K562 (cell line): Measurements from ENCODE around the gene ZNF195. TPM values are rescaled to one million over a fixed set of nuclear protein-coding genes. Genes with fewer than 3 reads are reported as not detected.

ENCODE experiments used
- ELF4 ChIP-seq: fragments of 450-650 bp; formaldehyde crosslinking; IDR thresholded peaks from 2 replicates; pipeline ENCODE4 v1.4.0; 2022; ENCODE audit warnings: missing genetic modification characterization
- HDAC8 ChIP-seq: fragments of 450-650 bp; IDR thresholded peaks from 2 replicates; pipeline ENCODE4 v1.6.1; 2016; ENCODE audit warnings: mild to moderate bottlenecking, missing genetic modification characterization, moderate library complexity, missing compliant biosample characterization
- HNRNPH1 ChIP-seq: fragments of 200-400 bp; formaldehyde crosslinking; optimal IDR thresholded peaks from 2 replicates; pipeline ENCODE3; 2017; ENCODE audit warnings: low read depth, mild to moderate bottlenecking, low read length, moderate library complexity
- IFI16 ChIP-seq: fragments of 250-450 bp; sonication (Bioruptor Pico); IDR thresholded peaks from 2 replicates; pipeline ENCODE4 v2.1.2; 2022; ENCODE audit warnings: mild to moderate bottlenecking, inconsistent platforms
- LARP7 ChIP-seq: fragments of 450-650 bp; IDR thresholded peaks from 2 replicates; pipeline ENCODE4 v1.6.1; 2016
- NCOR1 ChIP-seq: fragments of 450-650 bp; IDR thresholded peaks from 2 replicates; pipeline ENCODE4 v1.6.1; 2016; ENCODE audit warnings: mild to moderate bottlenecking, moderate library complexity
- NR2C2 ChIP-seq, 2 experiments: fragments of 200-800 bp in 1 of 2; sonication (Bioruptor generic) in 1 of 2; sonication (generic) in 1 of 2; formaldehyde crosslinking in 1 of 2; IDR thresholded peaks; 2 replicates each; pipeline versions ENCODE4 v1.6.1 to v1.8.0; 2016 to 2022; ENCODE audit warnings: mild to moderate bottlenecking in 1 of 2, missing compliant biosample characterization in 1 of 2, missing genetic modification characterization in 1 of 2, missing genetic modification reagents in 1 of 2
- NR4A1 ChIP-seq, 2 experiments: fragments of 250-450 bp in 1 of 2; fragments of 450-650 bp in 1 of 2; sonication (Bioruptor Pico) in 1 of 2; IDR thresholded peaks; 2 replicates each; pipeline versions ENCODE4 v1.4.0 to v1.6.1; 2016 to 2020; ENCODE audit warnings: mild to moderate bottlenecking in 2 of 2, missing compliant biosample characterization in 1 of 2, missing genetic modification characterization in 1 of 2, moderate library complexity in 1 of 2
- PML ChIP-seq: IDR thresholded peaks from 2 replicates; pipeline ENCODE4 v1.6.1; 2012; ENCODE audit warnings: low read length, inconsistent platforms
- PTBP1 ChIP-seq: fragments of 200-400 bp; formaldehyde crosslinking; IDR thresholded peaks from 2 replicates; pipeline ENCODE4 v1.6.1; 2017; ENCODE audit warnings: low read depth, low read length
- ZBTB7A ChIP-seq: IDR thresholded peaks from 2 replicates; pipeline ENCODE4 v1.6.1; 2011; ENCODE audit warnings: low read depth, mild to moderate bottlenecking, low read length, moderate library complexity, borderline replicate concordance; ENCODE audit not compliant: control insufficient read depth
- ZNF212 ChIP-seq: fragments of 450-650 bp; formaldehyde crosslinking; IDR thresholded peaks from 2 replicates; pipeline ENCODE4 v1.4.0; 2020; ENCODE audit warnings: mild to moderate bottlenecking
- ZNF57 ChIP-seq: fragments of 450-650 bp; formaldehyde crosslinking; IDR thresholded peaks from 2 replicates; pipeline ENCODE4 v1.4.0; 2020; ENCODE audit warnings: mild to moderate bottlenecking, moderate library complexity
- ZNF609 ChIP-seq: sonication (generic); formaldehyde crosslinking; IDR thresholded peaks from 2 replicates; pipeline ENCODE4 v1.8.1; 2023; ENCODE audit warnings: missing genetic modification reagents, mild to moderate bottlenecking, borderline replicate concordance
- ZNF76 ChIP-seq: fragments of 250-450 bp; sonication (Bioruptor Pico); IDR thresholded peaks from 2 replicates; pipeline ENCODE4 v1.4.0; 2020; ENCODE audit warnings: mild to moderate bottlenecking, moderate library complexity, borderline replicate concordance
- polyA plus RNA-seq, 8 experiments: library from polyadenylated mRNA; depleted of rRNA in 4 of 8; stranded (reverse) in 5 of 8; unstranded in 3 of 8; fragments of >200 nt; fragmentation: Nextera tagmentation in 2 of 8; fragmentation: Illumina TruSeq in 1 of 8; extraction: Ambion mirVana in 2 of 8; extraction: Trizol in 1 of 8; gene quantifications; 2 replicates each; pipeline versions ENCODE4 v1.2.1 to v1.2.3, GENCODE V29; 2011 to 2014; ENCODE audit warnings: inconsistent platforms in 1 of 8, missing spikeins in 1 of 8
- total RNA-seq, 7 experiments: library from RNA; depleted of rRNA in 6 of 7; stranded (reverse); fragments of >200 nt in 6 of 7; fragmentation: Illumina TruSeq in 2 of 7; extraction: Trizol in 2 of 7; gene quantifications; 2 replicates each; pipeline versions ENCODE4 v1.2.1 to v1.2.3, GENCODE V29; 2011 to 2021; ENCODE audit warnings: low replicate concordance in 1 of 7
- TF ChIP-seq, protein P1 (sequence below), 2 experiments: IDR thresholded peaks; 2 replicates each; pipeline ENCODE4 v1.6.1; 2011; ENCODE audit warnings: borderline replicate concordance in 1 of 2, control low read depth in 1 of 2, low read depth in 1 of 2, low read length in 1 of 2, mild to moderate bottlenecking in 1 of 2, mixed read lengths in 1 of 2, moderate library complexity in 1 of 2; ENCODE audit not compliant: insufficient read depth in 1 of 2, insufficient read length in 1 of 2, poor library complexity in 1 of 2, severe bottlenecking in 1 of 2; ENCODE audit errors: extremely low read depth in 1 of 2
- TF ChIP-seq, protein P2 (sequence below): fragments of 450-650 bp; IDR thresholded peaks from 2 replicates; pipeline ENCODE4 v1.6.1; 2016; ENCODE audit warnings: antibody characterized with exemption

ZNF195 gene
- total and polyA plus RNA-seq, 9 of the 15 experiments (the other 6 are each of a cell fraction or from before 2014, with no cell fraction given), result 42.1 to 75.5 (median 60.4) TPM

GRCh38 chr11:3378426-3379423 lies at the start of gene ZNF195 (continued):
- no peak for TF ChIP-seq ZNF609 (CRISPR knock-in tag)
- TF ChIP-seq PTBP1, result no peak
- TF ChIP-seq, protein P1, sequence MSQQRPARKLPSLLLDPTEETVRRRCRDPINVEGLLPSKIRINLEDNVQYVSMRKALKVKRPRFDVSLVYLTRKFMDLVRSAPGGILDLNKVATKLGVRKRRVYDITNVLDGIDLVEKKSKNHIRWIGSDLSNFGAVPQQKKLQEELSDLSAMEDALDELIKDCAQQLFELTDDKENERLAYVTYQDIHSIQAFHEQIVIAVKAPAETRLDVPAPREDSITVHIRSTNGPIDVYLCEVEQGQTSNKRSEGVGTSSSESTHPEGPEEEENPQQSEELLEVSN (IDR thresholded peaks at IDR 0.05; ENCODE audit: borderline replicate concordance in 1 of 2, extremely low read depth in 1 of 2, insufficient read depth in 1 of 2, insufficient read length in 1 of 2, low read depth in 1 of 2, low read length in 1 of 2, poor library complexity in 1 of 2, severe bottlenecking in 1 of 2), result peak in 1 of 2 experiments; percentile 85
- peak; percentile 66 for TF ChIP-seq PML
- no peak for TF ChIP-seq NR4A1 (CRISPR knock-in tag; IDR thresholded peaks at IDR 0.05)
- TF ChIP-seq NR4A1 (tag; IDR thresholded peaks at IDR 0.05), result no peak
- TF ChIP-seq ZBTB7A, result peak; percentile 49; the same call in 1 of the 2 replicates
- TF ChIP-seq HNRNPH1, result no peak
- no peak for TF ChIP-seq HDAC8 (tag)
- no peak for TF ChIP-seq ZNF212 (CRISPR knock-in tag)
- TF ChIP-seq NR2C2 (CRISPR knock-in tag; IDR thresholded peaks at IDR 0.05), result peak; percentile 63; the same call in 1 of the 2 replicates
- TF ChIP-seq NR2C2 (tag; IDR thresholded peaks at IDR 0.05), result peak; percentile 80
- TF ChIP-seq, protein P2, sequence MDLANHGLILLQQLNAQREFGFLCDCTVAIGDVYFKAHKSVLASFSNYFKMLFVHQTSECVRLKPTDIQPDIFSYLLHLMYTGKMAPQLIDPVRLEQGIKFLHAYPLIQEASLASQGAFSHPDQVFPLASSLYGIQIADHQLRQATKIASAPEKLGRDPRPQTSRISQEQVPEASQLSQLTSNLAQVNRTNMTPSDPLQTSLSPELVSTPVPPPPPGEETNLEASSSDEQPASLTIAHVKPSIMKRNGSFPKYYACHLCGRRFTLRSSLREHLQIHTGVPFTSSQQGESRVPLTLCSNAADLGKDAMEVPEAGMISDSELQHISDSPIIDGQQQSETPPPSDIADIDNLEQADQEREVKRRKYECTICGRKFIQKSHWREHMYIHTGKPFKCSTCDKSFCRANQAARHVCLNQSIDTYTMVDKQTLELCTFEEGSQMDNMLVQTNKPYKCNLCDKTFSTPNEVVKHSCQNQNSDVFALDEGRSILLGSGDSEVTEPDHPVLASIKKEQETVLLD, result no peak
- no peak for TF ChIP-seq NCOR1
- peak; percentile 46; the same call in 1 of the 2 replicates for TF ChIP-seq LARP7
- TF ChIP-seq IFI16, result no peak
- TF ChIP-seq ZNF57 (CRISPR knock-in tag), result no peak
- TF ChIP-seq ELF4, result peak; percentile 84; the same call in 1 of the 2 replicates
- no peak for TF ChIP-seq ZNF76 (CRISPR knock-in tag)
